T-helper 9 cell (primary cell): ENCODE data around the gene PGPEP1.
"Not testable (repeated sequence)": the region's sequence is repeated elsewhere in the genome, so short reads cannot be mapped to it uniquely, and the experiment has no call there.

Experiments
- DNase-seq: peaks from one replicate; pipeline ENCODE4 v3.0.0-alpha.2; 2020

PGPEP1 gene

DNA sequence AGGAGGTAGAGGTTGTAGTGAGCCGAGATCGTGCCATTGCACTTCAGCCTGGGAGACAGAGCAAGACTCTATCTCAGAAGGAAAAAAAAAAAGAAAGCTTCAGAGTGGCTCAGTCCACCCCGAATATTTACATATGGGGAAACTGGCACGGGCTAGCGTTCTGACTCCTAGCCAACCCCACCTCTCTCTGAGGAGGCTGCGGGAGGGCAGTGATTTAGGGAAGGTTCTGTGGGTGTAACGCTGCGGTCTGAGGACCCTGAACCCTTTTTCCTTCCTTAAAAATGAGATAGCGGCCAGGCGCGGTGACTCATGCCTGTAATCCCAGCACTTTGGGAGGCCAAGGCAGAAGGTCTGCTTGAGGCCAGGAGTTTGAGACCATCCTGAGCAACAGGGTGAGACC lies 52.0 kb downstream of the PGPEP1 start:
- no peak for DNase-seq

- DNase-seq, result no peak
These were observed 52.5 kb downstream of the PGPEP1 start for GRCh38 chr19:18392926-18393325.

DNA sequence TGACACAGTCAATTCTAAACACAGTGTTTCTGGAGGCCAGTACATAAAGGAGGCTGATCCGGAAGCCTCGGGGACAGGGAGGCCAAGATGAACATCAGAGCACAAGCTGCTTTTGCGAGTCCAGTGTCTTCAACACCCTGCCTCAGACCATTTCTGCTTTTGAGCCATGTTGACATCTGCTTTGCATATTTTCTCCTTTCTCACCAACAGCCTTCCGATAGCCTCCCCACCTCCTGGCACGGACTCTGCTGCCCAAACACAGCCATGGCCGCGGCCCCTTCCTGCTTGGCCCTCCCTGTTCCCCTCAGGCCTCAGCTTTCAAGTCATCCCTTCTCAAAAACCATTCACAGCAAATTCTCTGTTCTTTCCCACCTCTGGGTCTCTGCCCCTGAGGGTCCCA lies 53.4 kb downstream of the PGPEP1 start:
- DNase-seq, result no peak

GRCh38 chr19:18396471-18397241 lies 56.3 kb downstream of the PGPEP1 start:
- no peak for DNase-seq

DNA sequence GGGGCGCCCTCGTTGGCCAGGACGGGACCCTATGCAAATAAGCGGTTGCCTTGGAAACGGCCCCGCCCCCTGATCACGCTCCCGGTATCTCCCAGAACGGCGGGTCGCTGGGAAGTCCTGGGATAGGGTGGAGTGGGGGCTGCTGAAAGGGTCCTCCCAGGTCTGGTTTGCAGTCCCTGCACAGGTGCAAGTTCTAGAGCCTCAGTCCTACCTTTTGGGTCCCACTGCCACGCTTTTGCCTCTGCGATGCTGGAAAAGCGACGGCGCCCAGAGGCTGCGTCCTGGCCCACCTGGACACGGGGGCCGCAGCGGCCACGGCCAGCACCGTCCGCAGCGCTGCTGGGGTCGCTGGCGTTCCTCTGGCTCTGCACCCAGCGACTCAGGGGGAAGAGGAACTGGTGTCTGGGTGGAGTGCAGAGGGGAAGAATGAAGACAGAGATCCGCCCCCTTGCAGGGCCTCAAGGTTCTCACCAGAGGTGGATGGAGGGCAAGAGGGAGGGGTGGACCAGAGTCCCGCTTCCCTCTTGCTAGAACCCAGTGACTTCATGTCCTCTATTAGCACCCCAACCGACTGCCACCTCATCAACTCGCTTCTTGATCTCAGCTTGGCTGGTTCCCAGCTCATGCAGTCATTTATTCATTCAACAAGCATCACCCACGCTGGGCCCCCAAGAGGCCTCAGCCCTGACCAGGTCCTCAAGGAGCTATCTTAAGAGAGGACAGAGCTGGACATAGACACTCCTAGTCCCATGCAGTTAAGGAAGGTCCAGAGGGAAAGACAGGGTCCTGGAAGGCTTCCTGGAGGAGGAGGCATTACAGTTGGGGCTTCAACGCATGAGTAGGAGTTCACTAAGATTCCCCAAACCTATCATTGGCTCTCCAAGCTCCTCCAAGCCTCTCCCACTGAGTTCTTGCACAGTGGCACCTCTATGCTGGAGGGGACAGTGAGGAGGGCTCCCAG lies 57.1 kb downstream of the PGPEP1 start, which contains the start of gene LRRC25:
Gene LRRC25, minus strand, starts transcription at position 381 of the 961 bp plus-strand sequence. CDS start 659 bp downstream, outside the sequence.
- no peak for DNase-seq

GRCh38 chr19:18399008-18399407 lies 58.6 kb downstream of the PGPEP1 start:
- no peak for DNase-seq

DNA sequence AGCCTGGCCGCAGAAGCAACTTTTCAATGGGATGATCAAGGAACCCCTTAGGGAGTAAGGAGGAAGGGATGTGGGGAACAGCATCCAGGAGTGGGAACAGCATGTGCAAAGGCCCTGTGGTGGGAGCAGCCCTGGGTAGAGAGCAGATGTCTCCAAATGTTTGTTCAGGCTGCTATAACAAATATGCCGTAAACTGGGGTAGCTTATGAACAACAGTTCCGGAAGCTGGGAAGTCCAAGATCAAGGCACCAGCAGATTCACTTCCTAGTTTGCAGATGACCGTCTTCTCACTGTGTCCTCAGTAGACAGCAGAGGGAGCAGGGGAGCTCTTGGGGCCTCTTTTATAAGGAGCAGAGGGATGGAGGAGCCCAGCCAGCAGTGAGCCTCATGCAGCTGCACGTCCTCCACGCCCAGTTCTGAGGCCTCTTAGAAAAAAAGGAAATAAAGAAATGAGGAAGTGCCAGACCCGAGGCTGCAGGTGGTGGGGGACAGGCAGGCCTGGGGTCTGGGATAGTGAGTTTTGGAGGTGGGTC lies 61.2 kb downstream of the PGPEP1 start:
- no peak for DNase-seq

- DNase-seq, result not testable (repeated sequence)
These were observed 62.3 kb downstream of the PGPEP1 start for GRCh38 chr19:18402455-18403248.

GRCh38 chr19:18405754-18406153 lies 65.4 kb downstream of the PGPEP1 start:
- not testable (repeated sequence) for DNase-seq

GRCh38 chr19:18406749-18407148 lies 66.4 kb downstream of the PGPEP1 start:
- no peak for DNase-seq

GRCh38 chr19:18408053-18408476 lies 67.7 kb downstream of the PGPEP1 start:
- DNase-seq, result no peak

DNA sequence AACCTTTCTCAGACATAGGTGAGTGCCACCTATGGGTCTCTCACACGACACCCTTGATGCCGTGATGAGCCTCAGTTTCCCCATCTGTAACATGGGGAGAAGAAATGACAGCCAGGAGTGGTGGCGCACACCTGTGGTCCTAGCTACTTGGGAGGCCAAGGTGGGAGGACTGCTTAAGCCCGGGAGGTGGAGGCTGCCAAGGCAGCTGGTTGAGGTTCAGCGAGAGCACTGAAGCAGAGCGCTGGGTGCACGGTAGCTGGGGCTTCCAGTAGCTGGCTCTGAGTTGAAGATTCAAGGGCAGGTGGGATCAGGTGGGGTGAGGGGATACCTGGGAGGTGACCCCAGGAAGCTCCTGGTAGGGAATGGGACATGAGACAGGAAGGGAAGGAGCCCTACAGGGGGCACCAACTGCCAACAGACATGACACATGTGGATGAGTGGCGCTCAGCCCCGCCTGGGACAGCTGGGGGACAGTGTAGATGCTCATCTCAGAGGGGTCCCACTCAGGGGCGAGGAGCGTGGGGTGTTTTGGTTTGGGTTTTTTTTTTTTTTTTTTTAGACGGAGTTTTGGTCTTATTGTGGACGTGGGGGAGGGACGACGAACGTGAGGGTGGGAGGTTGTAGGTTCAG lies 72.3 kb downstream of the PGPEP1 start:
- no peak for DNase-seq

- DNase-seq, result no peak
These were observed 74.2 kb downstream of the PGPEP1 start for GRCh38 chr19:18414504-18415177.

DNA sequence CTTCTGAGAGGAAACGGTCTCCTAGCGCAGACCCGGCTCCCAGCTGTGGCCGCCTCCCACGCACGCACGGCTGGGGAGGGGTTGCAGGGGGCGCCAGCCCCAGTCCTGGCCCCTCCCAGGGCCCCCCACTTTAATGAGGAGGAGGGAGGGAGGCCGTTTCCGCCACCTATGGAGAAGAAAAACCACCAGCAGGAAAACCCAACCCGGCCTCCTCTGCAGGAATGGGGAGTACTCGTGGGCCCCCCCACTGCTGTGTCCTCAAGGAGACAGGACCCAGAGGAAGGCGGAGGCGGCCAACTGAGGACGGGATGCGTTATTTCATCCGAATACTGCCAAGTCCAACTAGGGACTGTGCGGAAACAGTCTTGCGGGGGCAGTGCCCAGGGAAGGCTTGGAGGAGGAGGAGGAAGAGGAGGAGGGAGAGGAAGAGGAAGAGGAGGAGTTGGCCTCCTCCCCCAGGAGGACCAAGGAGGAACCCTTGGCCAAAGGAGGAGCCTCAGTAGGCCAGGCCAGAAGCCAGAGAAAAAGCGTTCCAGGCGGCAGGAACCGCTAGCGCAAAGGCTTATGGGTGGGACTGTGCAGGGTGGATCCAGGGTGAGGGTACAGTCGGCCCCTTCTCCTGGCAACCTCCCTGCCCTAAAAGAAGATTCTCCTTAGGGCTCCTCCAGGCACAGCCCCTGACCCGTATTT lies 74.9 kb downstream of the PGPEP1 start:
- DNase-seq, result no peak

DNA sequence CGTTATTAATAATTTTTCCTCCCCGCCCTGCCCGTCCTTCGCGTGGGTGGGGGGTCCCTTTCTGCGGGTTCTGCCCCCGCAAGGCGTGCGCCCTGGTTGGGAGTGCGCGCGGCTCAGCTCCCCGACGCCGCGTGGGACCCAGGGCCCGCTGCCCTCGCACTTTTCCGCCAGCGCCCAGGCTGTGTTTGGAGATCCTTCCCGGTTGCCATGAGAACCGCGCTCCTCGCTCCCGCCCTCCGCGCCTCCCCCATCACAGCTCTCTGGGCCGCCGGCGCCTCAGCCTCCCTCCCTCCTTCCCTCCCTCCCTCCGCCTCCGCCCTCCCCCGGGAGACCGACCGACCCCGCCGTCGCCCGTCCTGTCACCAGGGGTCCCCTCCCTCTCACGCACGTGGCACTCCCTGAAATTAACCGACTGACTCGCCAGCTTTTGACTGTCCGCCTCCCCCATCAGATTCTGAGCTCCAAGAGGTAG lies 76.4 kb downstream of the PGPEP1 start:
- DNase-seq, result peak; percentile 67

- DNase-seq, result no peak
These were observed 77.0 kb downstream of the PGPEP1 start for GRCh38 chr19:18417250-18418028.

GRCh38 chr19:18418029-18418482 lies 77.7 kb downstream of the PGPEP1 start:
- no peak for DNase-seq

DNA sequence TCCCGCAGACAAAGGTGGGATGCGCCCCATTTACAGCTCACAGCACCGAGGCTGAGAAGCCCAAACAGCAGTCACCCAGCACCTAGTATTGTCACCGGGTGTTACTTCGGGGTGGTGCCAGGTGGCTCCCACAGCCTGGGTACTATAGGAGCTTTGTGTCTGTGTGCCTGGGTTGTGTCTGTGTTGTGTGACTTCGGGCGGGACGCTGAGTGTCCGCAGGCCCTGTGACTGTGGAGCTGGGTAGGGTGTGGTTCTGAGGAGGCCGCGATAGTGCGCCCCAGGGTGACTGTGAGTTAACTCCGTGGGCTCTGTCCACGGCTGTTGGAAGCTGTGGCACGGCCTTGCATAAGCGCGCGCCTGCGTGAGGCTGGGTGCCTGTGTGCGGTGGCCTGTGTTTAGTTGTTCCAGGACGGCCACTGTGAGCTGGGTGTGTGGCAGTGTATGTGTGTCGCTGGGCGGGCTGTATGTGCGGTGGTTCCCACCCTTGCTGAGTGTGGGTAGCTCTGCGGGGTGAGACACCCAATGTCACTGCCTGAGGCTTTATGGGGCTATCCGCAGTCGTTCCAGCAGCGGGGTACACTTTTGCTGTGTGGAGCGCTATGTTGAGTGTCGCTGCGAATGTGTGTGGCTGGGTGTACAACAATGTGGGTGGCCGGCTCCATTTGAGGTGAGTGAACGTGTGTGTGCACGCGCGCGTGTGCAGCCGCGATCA lies 78.2 kb downstream of the PGPEP1 start:
- DNase-seq, result no peak

- peak; percentile 68 for DNase-seq
These were observed 78.8 kb downstream of the PGPEP1 start, which contains the start of gene SSBP4 for GRCh38 chr19:18419195-18419698. Gene SSBP4, plus strand, starts transcription at chr19:18419398. Its CDS starts 251 bp downstream, at chr19:18419649.
